SU-DHL-6 (cell line): ENCODE measurements around the gene INPP4B.

Experiments used
- H2AFZ ChIP-seq: fragments of 200-600 bp; sonication (generic); 2 replicates; pipeline ENCODE4 v1.6.1; 2014; ENCODE audit warnings: low read depth, mild to moderate bottlenecking, moderate library complexity, mixed read lengths, antibody characterized with exemption, low read length; ENCODE audit not compliant: severe bottlenecking
- H3F3A ChIP-seq: fragments of 200-600 bp; shearing (Covaris generic); 2 replicates; pipeline ENCODE4 v1.6.0; 2016; ENCODE audit warnings: antibody characterized with exemption, mild to moderate bottlenecking; ENCODE audit not compliant: insufficient read depth
- H3K27ac ChIP-seq: fragments of 200-600 bp; sonication (generic); 2 replicates; pipeline ENCODE4 v1.5.1; 2016; ENCODE audit warnings: low read depth, mild to moderate bottlenecking, low read length, moderate library complexity, mixed read lengths
- H3K27me3 ChIP-seq: fragments of 200-600 bp; sonication (generic), shearing (Covaris generic); 2 replicates; pipeline ENCODE4 v1.6.0; 2014; ENCODE audit warnings: mild to moderate bottlenecking, low read length
- H3K36me3 ChIP-seq: fragments of 200-600 bp; sonication (generic); 2 replicates; pipeline ENCODE4 v1.6.1; 2014; ENCODE audit warnings: mild to moderate bottlenecking, low read length, mixed read lengths
- H3K4me2 ChIP-seq: fragments of 300-600, 200-600 bp; shearing (Covaris generic), sonication (generic); 2 replicates; pipeline ENCODE4 v1.6.0; 2014; ENCODE audit warnings: low read length, low read depth, mild to moderate bottlenecking; ENCODE audit not compliant: poor library complexity, severe bottlenecking
- H3K4me3 ChIP-seq: fragments of 200-600 bp; sonication (generic); 2 replicates; pipeline ENCODE4 v1.5.1; 2014; ENCODE audit warnings: antibody characterized with exemption, low read length, mild to moderate bottlenecking, mixed read lengths; ENCODE audit not compliant: insufficient read depth, poor library complexity, severe bottlenecking
- H3K79me2 ChIP-seq: fragments of 200-600 bp; sonication (generic); 2 replicates; pipeline ENCODE4 v1.6.1; 2014; ENCODE audit warnings: mild to moderate bottlenecking, low read length, moderate library complexity; ENCODE audit not compliant: insufficient read depth
- H3K9ac ChIP-seq: fragments of 200-600 bp; sonication (generic); 2 replicates; pipeline ENCODE4 v1.7.0; 2014; ENCODE audit warnings: mild to moderate bottlenecking, low read length
- H3K9me2 ChIP-seq: fragments of 200-600 bp; sonication (generic); replicated peaks from 2 replicates; pipeline ENCODE4 v1.6.1; 2014; ENCODE audit warnings: low read length; ENCODE audit not compliant: insufficient read depth
- H3K9me3 ChIP-seq: fragments of 200-600 bp; sonication (generic); 2 replicates; pipeline ENCODE4 v1.6.1; 2014; ENCODE audit warnings: low read length, mixed read lengths; ENCODE audit not compliant: insufficient read depth
- H4K20me1 ChIP-seq: fragments of 200-600 bp; sonication (generic); 2 replicates; pipeline ENCODE4 v1.6.1; 2014; ENCODE audit warnings: low read depth, mild to moderate bottlenecking, antibody characterized with exemption, low read length, moderate library complexity, mixed read lengths
- EZH2phosphoT487 ChIP-seq: fragments of 200-600 bp; sonication (generic), shearing (Covaris generic); conservative IDR thresholded peaks from 2 replicates; pipeline ENCODE4 v1.6.1; 2018; ENCODE audit warnings: mild to moderate bottlenecking, antibody characterized with exemption, low read length, moderate library complexity, mixed read lengths
- TF ChIP-seq, protein P1 (sequence below): fragments of 200-600 bp; sonication (generic); IDR thresholded peaks from one replicate; pipeline ENCODE4 v1.5.1; 2017; ENCODE audit warnings: antibody characterized with exemption, mild to moderate bottlenecking, low read length, moderate library complexity; ENCODE audit not compliant: insufficient read depth, poor library complexity, severe bottlenecking

The INPP4B gene

DNA sequence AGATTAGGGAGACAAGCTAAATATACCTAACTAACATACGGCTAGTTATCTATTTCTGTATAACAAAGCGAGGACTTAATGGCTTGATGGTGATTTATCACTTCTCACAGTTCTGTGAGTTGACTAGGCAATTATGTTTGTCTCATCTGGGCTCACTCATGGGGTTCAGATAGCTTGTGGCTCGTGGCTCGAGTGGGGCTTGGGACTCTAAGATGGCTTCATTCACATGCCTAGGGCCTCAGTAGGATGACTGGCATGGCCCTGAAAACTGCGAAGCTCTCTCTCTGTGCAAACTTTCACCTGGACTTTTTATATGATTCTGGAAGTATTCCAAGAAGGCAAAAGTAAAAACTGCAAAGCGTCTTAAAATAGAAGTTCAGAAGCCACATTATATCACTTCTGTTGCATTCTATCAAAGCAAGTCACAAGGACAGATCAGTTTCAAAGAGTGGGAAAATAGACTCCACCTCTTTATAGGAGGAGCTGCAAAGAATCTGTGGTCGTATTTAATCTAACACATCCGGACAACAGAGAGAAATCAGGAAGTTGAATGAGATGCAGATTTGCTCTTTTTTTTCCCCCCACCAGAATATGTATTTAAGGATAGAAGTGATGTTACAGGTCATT is 491.2 kb downstream of the INPP4B start:
- Histone ChIP-seq H3K4me3 (no peak overlapping the region), H3K36me3 (no peaks in the 10 kb centered on the region), H3K27ac (no peak overlapping the region), H3K27me3 (no peaks in the 10 kb centered on the region), H4K20me1 (no peaks in the 10 kb centered on the region), H3K9ac (no peak overlapping the region), H3K4me2 (no peak overlapping the region), H2AFZ (no peak overlapping the region), H3K9me2 (no peaks in the 10 kb centered on the region), H3K9me3 (no peaks in the 10 kb centered on the region), H3F3A (no peaks in the 10 kb centered on the region), H3K79me2 (no peaks in the 10 kb centered on the region)
- TF ChIP-seq, protein P1, sequence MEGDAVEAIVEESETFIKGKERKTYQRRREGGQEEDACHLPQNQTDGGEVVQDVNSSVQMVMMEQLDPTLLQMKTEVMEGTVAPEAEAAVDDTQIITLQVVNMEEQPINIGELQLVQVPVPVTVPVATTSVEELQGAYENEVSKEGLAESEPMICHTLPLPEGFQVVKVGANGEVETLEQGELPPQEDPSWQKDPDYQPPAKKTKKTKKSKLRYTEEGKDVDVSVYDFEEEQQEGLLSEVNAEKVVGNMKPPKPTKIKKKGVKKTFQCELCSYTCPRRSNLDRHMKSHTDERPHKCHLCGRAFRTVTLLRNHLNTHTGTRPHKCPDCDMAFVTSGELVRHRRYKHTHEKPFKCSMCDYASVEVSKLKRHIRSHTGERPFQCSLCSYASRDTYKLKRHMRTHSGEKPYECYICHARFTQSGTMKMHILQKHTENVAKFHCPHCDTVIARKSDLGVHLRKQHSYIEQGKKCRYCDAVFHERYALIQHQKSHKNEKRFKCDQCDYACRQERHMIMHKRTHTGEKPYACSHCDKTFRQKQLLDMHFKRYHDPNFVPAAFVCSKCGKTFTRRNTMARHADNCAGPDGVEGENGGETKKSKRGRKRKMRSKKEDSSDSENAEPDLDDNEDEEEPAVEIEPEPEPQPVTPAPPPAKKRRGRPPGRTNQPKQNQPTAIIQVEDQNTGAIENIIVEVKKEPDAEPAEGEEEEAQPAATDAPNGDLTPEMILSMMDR: no peak
- TF ChIP-seq EZH2phosphoT487: no peak

DNA sequence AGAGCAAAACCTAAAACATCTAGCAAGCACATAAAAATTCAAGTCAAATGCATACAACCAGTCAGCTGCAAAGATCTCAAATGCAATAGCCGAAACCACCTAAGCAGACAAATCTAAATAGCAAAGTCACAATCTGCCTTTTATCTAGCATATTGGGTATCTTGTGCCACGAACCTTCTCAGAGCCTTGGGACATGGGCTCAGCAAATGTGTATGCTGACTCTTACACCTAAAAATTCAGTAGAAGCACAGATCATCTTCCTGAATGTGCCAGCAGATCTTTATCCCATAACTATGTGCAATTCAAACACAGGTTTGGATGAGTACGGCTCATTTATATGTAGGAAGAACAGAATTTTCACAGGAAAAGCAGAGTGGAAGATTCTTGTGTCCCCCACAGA is 492.1 kb downstream of the INPP4B start:
- no peak overlapping the region for H3K4me3 ChIP-seq
- H3K9me2 ChIP-seq: no peaks in the 10 kb centered on the region
- H4K20me1 ChIP-seq: no peaks in the 10 kb centered on the region
- no peak overlapping the region for H2AFZ ChIP-seq
- H3K9me3 ChIP-seq: no peaks in the 10 kb centered on the region
- H3K4me2 ChIP-seq: no peak overlapping the region
- no peak for TF ChIP-seq EZH2phosphoT487
- TF ChIP-seq, protein P1: no peak
- no peaks in the 10 kb centered on the region for H3K79me2 ChIP-seq
- H3K36me3 ChIP-seq: no peaks in the 10 kb centered on the region
- H3F3A ChIP-seq: no peaks in the 10 kb centered on the region
- H3K27ac ChIP-seq: no peak overlapping the region
- no peaks in the 10 kb centered on the region for H3K27me3 ChIP-seq
- no peak overlapping the region for H3K9ac ChIP-seq

DNA sequence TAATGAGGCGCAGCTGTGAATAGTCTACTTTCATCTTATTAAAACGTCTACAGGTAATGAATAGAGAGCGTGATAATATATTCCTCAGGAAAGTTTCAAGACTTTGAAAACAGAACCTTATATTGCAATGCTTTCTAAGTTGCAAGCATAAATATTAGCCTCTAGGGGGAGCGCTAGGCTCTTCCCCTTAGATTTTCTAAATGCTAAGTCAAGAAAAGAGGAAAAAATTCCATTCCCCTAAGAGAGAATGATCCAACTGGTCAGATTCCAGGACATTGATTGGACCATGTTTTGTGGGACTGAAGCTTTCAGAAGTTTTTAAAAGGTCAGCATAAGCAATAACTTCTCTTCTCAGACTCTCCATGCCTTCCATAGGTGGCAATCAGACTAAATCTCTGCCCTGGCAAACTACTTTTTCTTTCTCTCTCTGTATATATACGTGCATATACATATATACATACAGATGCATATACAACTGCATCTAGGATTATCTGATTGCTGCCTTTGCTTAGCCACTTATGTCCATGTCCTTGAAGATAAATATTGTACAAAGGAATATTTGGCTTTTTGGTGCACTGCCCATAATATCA is 492.9 kb downstream of the INPP4B start:
- TF ChIP-seq, protein P1: peak; percentile 49
- no peak for TF ChIP-seq EZH2phosphoT487
- no peaks in the 10 kb centered on the region for H3K79me2 ChIP-seq
- no peak overlapping the region for H2AFZ ChIP-seq

More for the DNA sequence above, 492.9 kb downstream of the INPP4B start:
- H3K9me3 ChIP-seq: no peaks in the 10 kb centered on the region
- H3K36me3 ChIP-seq: no peaks in the 10 kb centered on the region
- no peak overlapping the region for H3K27ac ChIP-seq
- H3K4me2 ChIP-seq: no peak overlapping the region
- no peaks in the 10 kb centered on the region for H3F3A ChIP-seq
- H3K4me3 ChIP-seq: no peak overlapping the region
- H4K20me1 ChIP-seq: no peaks in the 10 kb centered on the region
- H3K9ac ChIP-seq: no peak overlapping the region
- no peaks in the 10 kb centered on the region for H3K9me2 ChIP-seq
- no peaks in the 10 kb centered on the region for H3K27me3 ChIP-seq
